Transverse colon (tissue), 4 donors: ENCODE results near the gene GPR31. TPM values are rescaled to one million over a fixed set of nuclear protein-coding genes. Genes with fewer than 3 reads are reported as not detected.

Source experiments
- DNase-seq: peaks from one replicate; pipeline ENCODE4 v3.0.0-alpha.2; 2019
- H3K27ac ChIP-seq, 4 donors: fragments of 200-600 bp; sonication (generic); 2 replicates each; pipeline ENCODE4 v1.5.1; 2016 to 2018; ENCODE audit warnings: inconsistent platforms in 4 of 4
- H3K27me3 ChIP-seq: fragments of 200-600 bp; sonication (generic); 2 replicates; pipeline ENCODE4 v1.5.1; 2017; ENCODE audit warnings: inconsistent platforms
- H3K36me3 ChIP-seq, 4 donors: fragments of 200-600 bp; sonication (generic); 2 replicates each; pipeline ENCODE4 v1.5.1; 2017 to 2019; ENCODE audit warnings: inconsistent platforms in 4 of 4
- H3K4me1 ChIP-seq, 4 donors: fragments of 200-600 bp; sonication (generic); 2 replicates each; pipeline ENCODE4 v1.5.1; 2017 to 2020; ENCODE audit warnings: inconsistent platforms in 4 of 4
- H3K4me3 ChIP-seq, 4 donors: fragments of 200-600 bp; sonication (generic); 1 replicate in 1 of 4; 2 replicates in 3 of 4; pipeline versions ENCODE4 v1.5.1 to v1.6.1; 2017 to 2019; ENCODE audit warnings: inconsistent platforms in 4 of 4
- H3K9me3 ChIP-seq, 2 donors: fragments of 200-600 bp; sonication (generic); 2 replicates each; pipeline ENCODE4 v1.5.1; 2017 to 2019; ENCODE audit warnings: inconsistent platforms in 2 of 2
- CTCF ChIP-seq, 5 experiments: fragments of 200-600 bp in 3 of 5; fragments of 450-650 bp in 2 of 5; sonication (generic) in 3 of 5; IDR thresholded peaks; 1 replicate in 2 of 5; 2 replicates in 3 of 5; pipeline ENCODE4 v1.5.1; 2016 to 2017; ENCODE audit warnings: antibody characterized with exemption in 5 of 5, inconsistent platforms in 3 of 5, mild to moderate bottlenecking in 2 of 5, moderate library complexity in 1 of 5
- EP300 ChIP-seq: sonication (generic); formaldehyde crosslinking; IDR thresholded peaks from one replicate; pipeline ENCODE4 v1.6.1; 2017; ENCODE audit warnings: antibody characterized with exemption, low read depth
- POLR2A ChIP-seq: fragments of 450-650 bp; IDR thresholded peaks from one replicate; pipeline ENCODE4 v1.6.1; 2016; ENCODE audit warnings: antibody characterized with exemption, mild to moderate bottlenecking, moderate library complexity
- POLR2AphosphoS5 ChIP-seq, 3 donors: sonication (generic); formaldehyde crosslinking; IDR thresholded peaks; one replicate each; pipeline ENCODE4 v1.6.1; 2016; ENCODE audit warnings: antibody characterized with exemption in 3 of 3
- WGBS, 2 donors: methylation state at CpG; one replicate each; pipeline ENCODE4 v1.1.5; 2018; ENCODE audit warnings: low coverage in 1 of 2; 5-methylcytosine and 5-hydroxymethylcytosine counted together
- in situ Hi-C, 4 donors: fragments of 200-750 bp; cut with MboI; loops; one replicate each; pipeline versions ENCODE4 v1.15.0 to v1.15.1; 2017; ENCODE audit warnings: low sequenced_read_pairs in 3 of 4, low pct_ligation_motif_present in 1 of 4, low pct_unique_long_range_greater_than_20kb in 1 of 4
- intact Hi-C: fragments of 100-400 bp; cut with DNase I; formaldehyde crosslinking; loops from one replicate; pipeline ENCODE4 v1.15.1; 2023; ENCODE audit warnings: low total_unique reads
- total RNA-seq, 4 donors: library from RNA; depleted of rRNA; stranded (reverse); fragments of >200 nt; gene quantifications; one replicate each; pipeline ENCODE4 v1.1.0, GENCODE V29; 2016

GPR31 gene
- total RNA-seq, 4 donors from 2014 or later: not detected

- H3K27ac ChIP-seq: no peak overlapping the region
- in situ Hi-C loops (no loop called here), intact Hi-C loops (no loop called here)
- no peaks in the 10 kb centered on the region for H3K4me1 ChIP-seq
- 91% methylated on average over 5 of the region's 5 CpGs; no CpG with 5 or more reads in 1 of the 2 donors for WGBS, 2 donors
- no peak overlapping the region for H3K4me3 ChIP-seq
- no peaks in the 10 kb centered on the region for H3K9me3 ChIP-seq
- no peaks in the 10 kb centered on the region for H3K36me3 ChIP-seq
- no peak for TF ChIP-seq CTCF (IDR thresholded peaks at IDR 0.05)
- no peak for TF ChIP-seq EP300
- TF ChIP-seq POLR2AphosphoS5 (IDR thresholded peaks at IDR 0.05): no peak
- no peak for TF ChIP-seq POLR2A
- no peaks in the 10 kb centered on the region for H3K27me3 ChIP-seq
- no peak for DNase-seq
These were observed 4.2 kb upstream of the GPR31 start for GRCh38 chr6:167161851-167162467.

- DNase-seq: no peak
- WGBS, 2 donors: 96% methylated on average over 19 of the region's 19 CpGs; no CpG with 5 or more reads in 1 of the 2 donors
- H3K27me3 ChIP-seq: no peaks in the 10 kb centered on the region
- intact Hi-C loops (no loop called here), in situ Hi-C loops (no loop called here)
- no peaks in the 10 kb centered on the region for H3K9me3 ChIP-seq
- no peaks in the 10 kb centered on the region for H3K4me1 ChIP-seq
- H3K36me3 ChIP-seq: no peaks in the 10 kb centered on the region
- TF ChIP-seq CTCF (IDR thresholded peaks at IDR 0.05) (no peak), POLR2A (no peak), EP300 (no peak), POLR2AphosphoS5 (IDR thresholded peaks at IDR 0.05) (no peak)
- no peak overlapping the region for H3K4me3 ChIP-seq
- no peak overlapping the region for H3K27ac ChIP-seq
These were observed 366 bp downstream of the GPR31 start for GRCh38 chr6:167157414-167157813.

GRCh38 chr6:167154895-167155294, 2.9 kb downstream of the GPR31 start:
- WGBS, 2 donors: 64 to 68% methylated on average over 2 of the region's 2 CpGs
- no peak for TF ChIP-seq POLR2A
- TF ChIP-seq EP300: no peak
- TF ChIP-seq CTCF (IDR thresholded peaks at IDR 0.05): no peak
- TF ChIP-seq POLR2AphosphoS5 (IDR thresholded peaks at IDR 0.05): no peak
- Histone ChIP-seq H3K9me3 (no peaks in the 10 kb centered on the region), H3K4me3 (no peak overlapping the region), H3K4me1 (no peaks in the 10 kb centered on the region), H3K36me3 (no peaks in the 10 kb centered on the region), H3K27me3 (no peaks in the 10 kb centered on the region), H3K27ac (no peak overlapping the region)
- intact Hi-C loops: no loop called here
- no peak for DNase-seq
- in situ Hi-C loops: no loop called here

- WGBS, 2 donors: 77% methylated on average over 9 of the region's 9 CpGs; no CpG with 5 or more reads in 1 of the 2 donors
- no peak for TF ChIP-seq POLR2A
- TF ChIP-seq EP300: no peak
- TF ChIP-seq POLR2AphosphoS5 (IDR thresholded peaks at IDR 0.05): no peak
- no peak for TF ChIP-seq CTCF (IDR thresholded peaks at IDR 0.05)
These were observed 3.5 kb downstream of the GPR31 start for GRCh38 chr6:167154291-167154690.

More at GRCh38 chr6:167154291-167154690, 3.5 kb downstream of the GPR31 start:
- in situ Hi-C loops (no loop called here), intact Hi-C loops (no loop called here)
- no peak for DNase-seq
- no peaks in the 10 kb centered on the region for H3K27me3 ChIP-seq
- no peaks in the 10 kb centered on the region for H3K36me3 ChIP-seq
- H3K4me1 ChIP-seq: no peaks in the 10 kb centered on the region
- H3K9me3 ChIP-seq: no peaks in the 10 kb centered on the region
- no peak overlapping the region for H3K4me3 ChIP-seq
- H3K27ac ChIP-seq: no peak overlapping the region
